ENCODE results near the gene SDC1.

Gene SDC1

GRCh38 chr2:20168727-20169696 lies 55.9 kb downstream of the SDC1 start:
- no peak for DNase-seq

DNA sequence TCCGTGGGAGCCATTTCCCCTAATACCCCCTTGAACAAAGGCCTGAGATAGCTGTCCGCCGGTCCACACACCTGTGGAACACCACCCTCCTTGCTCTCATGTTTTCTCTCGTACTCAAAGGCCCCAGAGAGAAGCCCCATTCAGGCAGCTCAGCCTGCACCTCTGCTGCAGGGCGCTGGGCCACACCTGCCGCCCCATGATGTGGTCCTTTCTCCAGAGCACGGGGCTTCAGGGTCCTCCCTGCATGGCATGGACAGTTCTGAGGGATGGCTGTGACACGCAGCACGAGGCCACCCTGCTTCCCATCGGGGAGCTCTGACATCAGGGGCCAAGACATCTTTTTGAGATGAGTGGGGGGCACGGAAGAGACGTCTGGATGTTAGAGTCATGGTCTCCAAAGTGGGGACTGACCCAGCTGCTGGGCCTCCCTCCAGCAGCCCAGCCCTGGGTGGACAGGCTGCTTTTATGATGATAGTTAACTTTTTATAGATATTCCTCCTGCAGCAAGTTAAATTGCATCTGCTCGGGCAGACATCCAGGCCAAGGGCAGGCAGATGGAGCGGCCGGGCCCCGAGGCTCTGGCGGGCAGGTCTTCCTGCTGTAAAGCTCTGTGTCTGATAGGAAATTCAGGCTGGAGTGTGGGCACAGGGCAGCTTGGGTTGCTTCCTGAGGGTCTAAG lies 56.7 kb downstream of the SDC1 start:
- no peak for DNase-seq

DNA sequence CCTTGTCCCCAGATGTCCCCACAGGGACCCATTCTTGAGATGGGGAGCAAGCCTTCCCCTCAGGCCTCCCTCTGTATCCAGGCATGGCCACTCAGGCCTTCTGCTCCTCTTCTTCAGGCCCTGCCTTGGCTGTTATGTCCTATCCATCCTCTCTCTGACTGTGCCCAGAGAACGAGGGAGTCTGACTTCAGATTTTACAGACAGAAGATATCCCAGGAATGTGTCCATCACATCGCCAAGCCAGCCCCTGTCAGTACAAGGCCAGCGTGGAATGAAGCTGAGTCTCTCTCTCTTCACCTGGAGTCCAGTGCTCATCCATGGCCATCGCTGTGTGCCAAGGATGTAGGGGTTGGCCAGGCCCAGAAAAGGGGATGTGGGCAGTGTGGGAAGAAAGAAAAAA lies 57.6 kb downstream of the SDC1 start:
- no peak for DNase-seq

DNA sequence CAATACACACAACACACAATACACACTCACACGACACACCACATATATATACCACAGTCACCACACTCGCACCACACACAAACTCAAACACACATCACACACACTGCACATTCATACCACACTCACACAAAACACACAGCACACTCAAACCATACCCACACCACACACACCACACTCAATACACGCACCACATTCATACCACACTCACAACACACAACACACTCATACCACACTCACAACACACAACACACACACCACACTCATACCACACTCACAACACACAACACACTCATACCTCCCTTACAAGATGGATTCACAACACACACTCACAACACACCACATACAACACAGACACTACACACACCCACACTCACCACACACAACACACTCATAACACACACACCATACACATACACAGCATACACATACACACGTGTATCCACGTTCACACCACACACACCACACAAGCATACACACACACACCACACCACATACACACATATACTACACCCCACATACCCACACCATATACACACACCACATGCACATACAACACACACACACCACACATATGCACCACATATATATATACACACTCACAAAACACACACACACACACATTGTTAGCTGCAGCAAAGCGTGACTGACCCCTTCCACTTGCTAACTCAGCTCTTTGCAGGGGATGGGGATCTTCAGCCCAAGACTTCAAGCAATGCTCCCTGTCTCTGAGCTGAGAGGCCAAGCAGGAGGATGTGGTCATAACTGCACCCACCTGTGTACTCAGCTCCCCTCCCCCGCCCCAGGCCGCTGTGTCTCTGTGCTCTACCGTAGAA lies 59.0 kb downstream of the SDC1 start:
- no peak for DNase-seq

DNA sequence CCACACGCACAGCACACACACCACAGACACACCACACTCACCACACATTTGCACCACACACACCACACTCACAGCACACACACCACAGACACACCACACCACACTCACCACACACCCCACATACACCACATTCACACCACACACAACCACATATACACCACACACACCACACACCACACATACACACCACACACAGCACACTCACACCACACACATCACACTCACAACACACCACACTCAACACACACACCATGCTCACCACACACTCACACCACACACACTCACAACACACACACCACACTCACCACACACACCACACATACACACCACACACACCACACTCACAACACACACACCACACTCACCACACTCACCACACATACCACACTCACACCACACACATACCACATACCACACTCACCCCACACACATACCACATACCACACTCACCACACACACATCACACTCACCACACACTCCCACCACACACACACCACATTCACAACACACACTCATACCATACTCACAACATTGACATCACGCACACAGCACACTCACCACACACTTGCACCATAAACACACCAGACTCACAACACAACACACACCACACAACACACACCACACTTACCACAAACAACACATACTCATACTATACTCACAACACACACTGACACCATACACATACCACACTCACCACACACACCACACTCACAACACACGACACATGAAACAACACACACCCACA lies 60.0 kb downstream of the SDC1 start:
- DNase-seq: no peak

DNA sequence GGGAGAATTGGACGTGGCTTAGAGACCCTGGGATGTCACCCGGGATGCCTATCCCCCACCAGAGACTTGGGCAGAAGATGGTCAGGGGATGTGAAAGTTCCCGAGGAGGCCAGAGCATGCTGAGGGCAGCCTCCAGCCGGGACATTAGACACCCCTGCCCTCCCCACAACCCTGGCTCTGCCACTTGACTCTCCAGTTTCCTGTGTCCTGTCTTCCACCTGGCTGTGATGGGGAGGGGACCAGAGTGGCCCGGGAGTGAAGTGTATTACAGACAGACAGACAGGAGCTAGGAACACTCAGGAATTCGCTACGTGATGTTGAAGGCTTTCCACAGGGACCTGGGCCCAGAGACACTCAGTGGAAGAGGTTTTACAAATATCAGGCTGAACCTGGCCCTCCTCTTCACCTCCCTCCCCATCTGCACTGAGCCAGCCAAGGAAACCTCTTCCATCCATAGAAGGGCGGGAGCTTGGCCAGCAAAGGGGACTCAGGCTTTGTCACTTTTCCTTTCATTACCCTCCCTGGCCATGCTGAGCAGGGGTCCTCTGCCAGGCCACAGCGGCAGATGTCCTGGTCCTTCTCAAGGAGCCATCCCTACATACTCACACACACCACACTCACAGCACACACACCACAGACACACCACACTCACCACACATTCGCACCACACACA lies 60.7 kb downstream of the SDC1 start:
- DNase-seq: no peak

- no peak for DNase-seq
These were observed 65.4 kb downstream of the SDC1 start for GRCh38 chr2:20159411-20160070.

- no peak for DNase-seq
These were observed 67.6 kb downstream of the SDC1 start for GRCh38 chr2:20157193-20157891.

DNA sequence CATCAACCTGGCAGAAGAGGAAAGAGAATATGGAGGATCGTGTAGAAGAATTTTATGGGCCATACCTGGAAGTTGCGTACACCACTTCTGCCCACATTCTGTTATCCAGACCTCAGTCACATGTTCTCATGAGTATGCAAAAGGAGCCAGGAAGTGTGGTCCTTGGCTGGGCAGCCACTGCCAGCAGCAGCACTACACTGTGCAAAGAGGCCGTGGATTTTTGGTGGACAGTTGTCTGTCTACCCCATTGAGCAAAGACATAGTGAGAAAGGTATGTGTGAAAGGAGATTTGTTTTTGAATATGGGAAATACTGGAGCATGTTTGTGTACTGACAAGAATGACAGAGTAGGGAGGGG lies 68.1 kb downstream of the SDC1 start:
- no peak for DNase-seq

- no peak for DNase-seq
These were observed 68.7 kb downstream of the SDC1 start for GRCh38 chr2:20156076-20156759.

DNA sequence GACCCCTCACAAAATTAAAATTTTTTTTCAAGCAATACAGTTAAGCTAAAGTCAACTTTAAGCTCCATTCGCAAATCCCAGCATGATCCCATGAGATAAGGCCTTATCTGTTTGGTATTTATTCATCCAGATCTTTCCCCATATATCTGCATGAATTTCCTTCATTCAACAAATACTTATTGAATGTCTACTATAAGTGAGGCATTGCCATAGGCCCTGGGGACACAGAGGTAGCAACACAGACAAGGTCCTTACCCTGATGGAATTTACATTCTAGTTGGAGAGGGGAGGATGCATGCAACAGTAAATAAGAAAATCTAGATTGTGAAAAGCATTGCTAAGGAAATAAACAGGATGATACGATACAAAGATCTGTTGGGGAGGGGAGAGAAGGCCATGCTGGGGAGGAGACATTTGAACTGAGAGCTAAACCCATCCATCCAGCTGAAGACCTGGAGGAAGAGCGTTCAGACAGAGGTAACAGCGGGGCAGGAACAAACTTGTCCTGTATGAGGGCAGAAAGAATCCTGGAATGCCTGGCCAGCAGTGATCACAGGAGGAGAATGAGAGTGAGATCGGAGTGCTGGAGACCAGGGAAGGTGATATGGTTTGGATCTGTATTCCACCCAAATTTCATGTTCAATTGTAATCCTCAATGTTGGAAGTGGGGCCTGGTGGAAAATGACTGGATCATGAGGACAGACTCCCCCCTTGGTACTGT lies 71.6 kb downstream of the SDC1 start:
- DNase-seq: no peak

GRCh38 chr2:20150806-20151571 lies 73.9 kb downstream of the SDC1 start:
- no peak for DNase-seq

Measured in left hindlimb (tissue), 1 donor.